GM18502 (cell line): Measurements from ENCODE around the gene DISP1.

Source experiments
- ATAC-seq: cut with Tn5 transposase; IDR thresholded peaks from one replicate; pipeline ENCODE4 v1.9.1; 2021; ENCODE audit warnings: mild to moderate bottlenecking; ENCODE audit not compliant: unreplicated experiment, poor library complexity

Gene DISP1

DNA sequence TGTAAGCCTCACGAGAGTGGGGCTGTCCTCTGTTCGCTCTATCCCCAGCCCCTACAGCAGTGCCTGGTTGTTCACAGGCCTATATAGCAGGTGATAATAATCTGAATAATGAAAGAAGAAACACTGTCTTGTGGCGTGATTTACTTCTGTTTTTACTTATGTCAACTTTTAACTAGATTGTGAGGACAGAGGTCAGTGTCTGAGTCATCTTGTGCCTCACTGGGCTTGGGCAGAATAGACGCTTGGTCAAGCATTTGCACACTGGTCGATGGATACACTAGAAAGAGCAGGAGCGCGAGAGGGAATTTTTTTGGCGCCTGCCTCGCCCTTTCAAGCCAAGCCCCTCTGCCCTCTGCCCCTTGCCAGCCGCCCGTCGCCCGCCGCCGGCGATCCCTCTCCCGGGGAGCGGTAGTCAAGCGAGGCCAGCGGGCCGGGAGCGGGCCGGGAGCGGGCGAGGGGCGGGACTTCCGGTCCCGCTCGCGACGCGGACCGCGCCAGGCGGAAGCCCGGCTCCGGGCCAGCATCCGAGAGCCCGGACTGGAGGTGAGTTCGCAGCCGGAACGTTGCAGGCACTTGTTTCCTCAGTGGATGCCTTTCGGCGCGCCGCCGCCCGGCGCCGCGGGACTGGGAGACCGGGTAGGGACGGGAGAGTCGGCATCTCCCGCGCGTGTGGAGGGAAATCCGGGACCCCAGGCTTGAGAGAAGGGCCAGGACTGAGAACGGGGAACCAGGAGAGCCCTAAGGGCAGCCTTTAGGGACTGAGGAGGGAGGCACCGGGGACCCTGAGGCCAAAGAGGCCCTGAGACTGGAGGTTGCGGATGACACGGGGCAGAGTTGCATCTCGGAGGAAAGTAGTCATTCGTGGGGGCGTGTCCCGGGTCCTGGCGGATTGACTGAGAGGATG, at the start of gene DISP1:
DISP1 (plus strand) TSS at position 504 of the 904 bp plus-strand sequence. CDS start 127,785 bp downstream, outside the sequence.
- ATAC-seq, result peak; percentile 93

DNA sequence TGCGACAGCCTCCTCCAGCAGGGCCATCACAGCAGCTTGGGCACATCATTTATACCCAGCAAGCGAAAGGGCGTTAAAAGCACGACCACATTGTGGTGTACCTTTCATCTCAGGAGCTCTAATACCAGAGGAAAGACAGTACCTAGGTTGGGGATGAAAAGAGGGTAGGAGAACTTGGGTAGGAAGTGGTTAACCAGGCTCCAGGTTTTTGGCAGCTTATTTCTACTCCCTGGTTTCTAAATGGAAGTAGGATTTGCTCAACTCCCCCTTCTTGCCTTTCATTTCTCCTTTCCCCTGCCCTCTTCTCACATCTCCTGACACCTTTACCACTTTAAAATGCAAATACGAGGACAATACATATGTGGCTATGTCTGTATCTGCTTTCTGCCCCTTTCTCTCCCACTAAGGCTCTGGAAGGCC, 47.7 kb upstream of the DISP1 start:
- ATAC-seq, result no peak

GRCh38 chr1:222768592-222768991, 46.2 kb upstream of the DISP1 start:
- no peak for ATAC-seq

DNA sequence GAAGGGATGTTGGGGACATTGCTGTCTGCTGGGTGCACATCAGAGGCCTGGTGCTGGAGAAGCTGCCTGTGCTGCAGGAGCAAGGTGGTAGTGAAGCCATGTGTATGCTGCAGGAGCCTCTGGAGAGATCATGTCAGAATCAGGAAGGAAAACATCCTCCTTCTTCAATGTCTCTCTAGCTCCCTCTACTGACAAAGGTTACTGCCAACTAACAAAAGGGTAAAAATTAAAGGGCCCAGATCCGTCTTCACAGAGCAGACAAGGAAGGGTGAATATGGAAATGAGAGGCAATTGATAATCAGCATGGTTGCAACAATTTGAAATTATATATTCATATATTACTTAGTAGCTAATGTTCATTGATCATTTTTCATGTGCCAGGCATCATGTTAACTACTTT, 45.7 kb upstream of the DISP1 start:
- no peak for ATAC-seq

DNA sequence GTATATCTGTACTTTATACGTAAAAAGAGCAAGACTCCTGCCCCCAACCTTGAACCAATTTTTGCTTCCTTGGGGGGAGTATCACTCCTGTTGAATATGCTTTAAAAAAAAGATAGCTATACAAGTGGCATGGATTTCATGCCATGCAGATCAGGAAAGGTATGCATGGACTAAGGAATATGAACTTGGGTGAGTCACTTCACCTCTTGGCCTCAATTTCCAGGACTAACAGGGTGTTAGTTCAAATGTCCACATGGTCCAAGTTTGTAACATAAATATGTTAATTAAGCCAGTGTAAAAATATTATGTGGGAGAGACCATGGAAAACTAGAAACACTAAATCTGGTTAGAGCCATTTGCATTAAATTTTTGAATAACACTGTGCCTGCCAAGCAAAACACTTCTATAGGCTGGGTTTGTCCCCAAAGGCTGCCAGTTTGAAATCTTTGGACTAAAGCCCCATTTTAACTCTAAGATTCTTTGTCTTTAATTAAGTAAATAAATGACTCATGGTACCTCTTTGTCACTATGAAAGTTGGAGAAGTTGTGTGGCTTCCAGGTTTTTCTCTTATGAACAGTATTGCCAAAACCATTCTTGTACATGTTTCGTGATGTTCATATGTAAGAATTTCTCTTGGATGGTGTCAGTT, 44.7 kb upstream of the DISP1 start:
- ATAC-seq, result no peak

DNA sequence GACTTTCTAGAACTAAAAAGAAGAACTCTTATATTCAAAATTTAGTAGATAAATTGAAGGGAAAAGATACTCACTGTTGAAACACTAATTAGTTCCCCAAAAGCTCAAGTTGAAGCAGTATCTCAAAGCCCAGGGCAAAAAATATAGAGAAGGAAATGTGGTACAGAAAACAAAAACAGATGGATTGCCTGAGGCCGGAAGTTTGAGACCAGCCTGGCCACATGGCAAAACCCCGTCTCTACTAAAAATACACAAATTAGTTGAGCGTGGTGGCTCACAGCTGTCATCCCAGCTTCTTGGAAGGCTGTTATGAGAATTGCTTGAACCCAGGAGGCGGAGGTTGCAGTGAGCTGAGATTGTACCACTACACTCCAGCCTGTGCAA, 41.9 kb upstream of the DISP1 start:
- peak; percentile 91 for ATAC-seq

- no peak for ATAC-seq
Observed at GRCh38 chr1:222777463-222777862, 37.4 kb upstream of the DISP1 start.

DNA sequence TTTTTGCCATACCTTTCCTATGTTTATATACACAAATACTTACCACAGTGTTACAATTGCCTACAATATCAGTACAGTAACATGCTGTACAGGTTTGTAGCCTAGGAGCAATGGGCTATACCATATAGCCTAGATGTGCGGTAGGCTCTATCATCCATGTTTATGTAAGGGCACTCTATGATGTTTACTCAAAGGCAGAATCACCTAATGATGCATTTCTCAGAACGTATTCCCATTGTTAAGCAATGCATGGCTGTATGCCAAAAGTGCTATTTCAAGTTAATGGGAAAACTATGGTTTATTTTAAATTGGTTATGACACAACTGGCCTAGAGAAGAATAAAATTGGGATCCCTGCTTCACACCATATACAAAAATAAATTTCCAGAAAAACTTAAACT, 36.9 kb upstream of the DISP1 start:
- no peak for ATAC-seq

DNA sequence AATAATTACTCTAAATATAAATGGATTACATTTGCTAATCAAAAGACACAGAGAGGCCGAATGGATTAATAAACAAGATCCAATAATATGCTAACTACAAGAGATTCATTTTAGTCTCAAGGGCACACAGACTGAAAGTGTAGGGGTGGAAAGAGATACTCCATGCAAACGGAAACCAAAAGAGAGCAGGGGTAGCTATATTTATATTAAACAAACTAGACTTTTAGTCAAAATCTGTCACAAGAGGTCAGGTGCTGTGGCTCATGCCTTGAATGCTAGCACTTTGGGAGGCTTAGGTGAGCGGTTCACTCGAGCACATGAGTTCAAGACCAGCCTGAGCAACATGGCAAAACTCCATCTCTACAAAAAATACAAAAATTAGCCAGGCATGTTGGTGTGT, 33.6 kb upstream of the DISP1 start:
- ATAC-seq, result peak; percentile 77

GRCh38 chr1:222783051-222783450, 31.8 kb upstream of the DISP1 start:
- no peak for ATAC-seq

GRCh38 chr1:222784371-222784770, 30.5 kb upstream of the DISP1 start:
- no peak for ATAC-seq

DNA sequence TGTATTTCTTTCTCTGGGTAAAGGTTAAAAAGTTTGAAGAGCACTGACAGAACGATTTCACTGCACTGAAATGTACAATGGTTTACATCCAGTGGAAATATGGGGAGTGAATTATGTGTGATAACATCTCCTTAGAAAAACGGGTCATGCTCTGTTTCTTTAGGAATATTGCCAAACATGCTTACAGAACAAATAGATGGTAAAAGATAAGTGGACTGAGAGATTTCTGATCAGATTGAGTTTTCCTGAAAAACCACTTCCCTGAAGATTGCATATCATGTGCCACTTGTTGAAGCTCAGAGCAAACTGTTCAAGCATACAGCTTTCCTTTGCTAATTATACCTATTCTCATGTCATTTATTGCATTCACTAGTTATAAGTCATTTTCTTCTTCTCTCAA, 29.9 kb upstream of the DISP1 start:
- ATAC-seq, result no peak

- ATAC-seq, result no peak
Observed at GRCh38 chr1:222785529-222785928, 29.3 kb upstream of the DISP1 start.

DNA sequence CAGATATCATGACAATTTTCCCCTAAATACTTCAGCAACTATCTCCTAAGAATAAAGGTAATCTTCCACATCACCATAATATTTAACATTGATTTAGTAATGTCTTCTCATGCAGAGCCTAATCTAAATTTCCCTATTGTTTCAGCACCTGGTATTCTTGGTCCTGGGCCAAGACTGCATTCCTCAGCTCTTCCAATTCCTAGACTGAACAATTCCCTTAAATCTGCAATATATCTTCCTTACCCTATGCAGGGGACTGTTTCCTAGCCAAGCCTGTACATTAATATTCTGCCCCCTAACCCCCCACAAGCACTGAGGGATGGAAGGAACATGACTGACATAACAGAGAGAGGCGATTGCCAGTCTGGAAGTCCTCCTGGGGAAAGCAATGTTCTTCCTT, 28.7 kb upstream of the DISP1 start:
- no peak for ATAC-seq

DNA sequence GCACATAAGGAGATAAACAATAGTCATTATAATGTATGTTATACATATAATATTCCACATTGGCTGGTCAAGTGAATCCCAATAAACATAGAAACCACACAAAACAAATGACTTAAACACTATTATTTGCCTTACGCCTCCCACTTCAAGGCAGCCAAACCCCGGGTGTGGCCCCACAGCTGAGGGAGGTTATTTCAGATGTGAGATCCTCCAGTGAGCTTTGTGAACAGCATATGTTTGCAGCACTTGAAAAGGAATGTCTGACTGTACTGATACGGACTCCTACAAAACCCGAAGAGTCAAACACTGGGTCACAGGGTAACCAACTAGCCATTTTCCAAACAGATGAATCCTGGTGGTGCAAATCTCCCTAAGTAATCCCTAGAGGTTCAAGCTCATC, 27.1 kb upstream of the DISP1 start:
- no peak for ATAC-seq

DNA sequence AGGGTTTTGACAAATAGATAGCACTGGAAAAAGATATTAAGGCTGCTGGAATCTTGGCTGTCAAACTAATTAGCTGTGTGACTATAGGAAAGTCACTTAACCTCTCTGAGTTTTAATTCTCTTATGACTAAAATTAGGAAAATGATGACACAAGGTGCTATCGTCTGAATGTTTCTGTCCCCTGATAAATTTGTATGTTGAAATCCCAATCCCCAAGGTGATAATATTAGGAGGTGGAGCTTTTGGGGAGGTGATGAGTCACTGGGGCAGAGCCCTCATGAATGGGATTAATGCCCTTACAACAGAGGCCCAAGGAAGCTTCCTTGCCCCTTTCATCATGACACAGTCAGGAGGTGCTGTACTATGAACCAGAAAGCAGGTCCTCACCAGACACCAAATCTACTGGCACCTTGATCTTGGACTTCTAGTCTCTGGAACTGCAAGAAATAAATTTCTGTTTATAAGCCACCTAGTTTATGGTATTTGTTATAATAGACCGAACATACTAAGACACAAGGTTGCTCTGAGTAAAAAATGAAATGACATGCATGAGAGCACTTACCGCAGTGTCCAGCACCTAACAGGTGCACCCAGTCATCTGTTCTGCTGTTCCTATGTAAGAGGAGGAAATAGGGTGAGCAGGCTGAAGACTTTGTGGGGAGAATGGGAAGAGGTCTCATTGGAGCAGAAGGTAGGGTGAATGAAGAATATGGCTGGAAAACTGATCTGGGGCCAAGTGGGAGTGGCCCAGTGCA, 26.3 kb upstream of the DISP1 start:
- peak; percentile 84 for ATAC-seq

- ATAC-seq, result no peak
Observed at GRCh38 chr1:222790115-222790514, 24.7 kb upstream of the DISP1 start.

DNA sequence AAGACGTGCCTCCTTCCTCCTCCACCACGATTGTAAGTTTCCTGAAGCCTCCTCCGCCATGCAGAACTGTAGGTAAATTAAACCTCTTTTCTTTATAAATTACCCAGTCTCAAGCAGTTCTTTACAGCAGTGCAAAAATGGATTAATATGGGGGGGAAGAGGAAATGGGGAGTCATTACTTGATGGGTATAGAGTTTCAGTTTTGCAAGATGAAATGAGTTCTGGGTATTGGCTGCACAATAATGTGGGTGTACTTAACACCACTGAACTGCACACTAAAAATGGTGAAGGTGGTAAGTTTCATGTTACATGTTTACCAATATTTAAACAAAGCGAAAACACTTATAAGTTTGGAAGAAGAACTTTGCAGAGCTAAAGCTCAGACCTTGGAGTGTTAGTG, 24.3 kb upstream of the DISP1 start:
- no peak for ATAC-seq

DNA sequence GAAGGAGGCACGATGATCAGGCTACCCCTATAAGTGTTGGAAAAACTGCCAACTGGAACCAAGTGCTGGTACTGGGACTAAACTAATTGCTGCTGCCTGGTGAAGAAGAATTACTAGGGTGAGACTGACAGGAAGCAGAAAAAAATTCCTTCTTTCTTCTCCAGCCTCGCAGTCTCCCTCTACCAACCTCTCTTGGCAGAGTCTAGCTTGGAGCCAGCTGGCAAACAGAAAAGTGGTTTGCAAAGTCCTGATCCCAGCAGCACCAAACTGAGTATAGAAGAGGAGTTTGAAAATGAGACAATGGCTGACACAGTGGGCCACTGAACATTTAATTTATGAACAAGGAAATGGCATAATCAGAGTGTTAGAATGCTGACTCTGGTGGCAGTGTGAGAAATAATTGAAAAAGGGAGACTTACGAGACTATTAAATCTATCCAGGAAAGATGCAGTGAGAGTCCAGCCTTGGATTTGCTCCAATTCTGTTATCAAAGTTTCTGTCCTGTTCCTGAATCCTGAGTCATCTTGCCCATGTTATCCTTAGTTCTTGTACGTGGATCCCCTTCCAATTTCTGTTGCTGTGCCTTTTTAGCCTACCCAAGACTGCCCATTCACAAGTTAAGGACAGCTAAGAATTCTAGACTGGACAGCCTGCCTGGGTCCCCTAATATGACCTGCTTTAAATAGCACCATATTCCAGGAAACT, 23.7 kb upstream of the DISP1 start:
- no peak for ATAC-seq

- ATAC-seq, result no peak
Observed at GRCh38 chr1:222792744-222793143, 22.1 kb upstream of the DISP1 start.
